ENCODE results near the gene LMO1. TPM values are rescaled to one million over a fixed set of nuclear protein-coding genes. Genes with fewer than 3 reads are reported as not detected.
A peak's percentile ranks its signal among the peaks of the same experiment; 100 is the strongest.

The LMO1 gene
- total RNA-seq, 1 experiment from 2014 or later = not detected

DNA sequence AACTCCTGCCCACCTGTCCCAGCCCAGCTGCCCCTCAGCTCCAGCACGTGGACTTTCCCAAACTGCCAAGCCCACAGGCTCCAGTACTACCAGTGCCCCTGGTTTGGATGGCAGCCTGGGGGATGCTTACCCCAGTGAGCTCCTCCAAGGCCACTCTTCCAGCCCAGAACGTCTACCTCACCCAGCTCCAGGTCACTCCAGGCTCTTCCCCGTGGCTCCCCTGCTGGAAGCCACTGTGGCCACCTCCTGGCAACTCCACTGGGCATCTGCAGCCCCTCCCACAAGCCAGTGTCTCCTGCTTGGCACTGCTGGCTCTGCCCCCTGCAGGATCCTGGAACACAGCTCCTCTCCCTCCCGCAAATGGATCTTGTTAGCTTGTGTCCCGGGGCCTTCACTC is 29.3 kb downstream of the LMO1 start:
- BruUV-seq (replicated peaks) = no TSS peak
- peak in 1 of 2 experiments; percentile 24 for DNase-seq
- no peaks in the 10 kb centered on the region for H3F3A ChIP-seq (ENCODE audit: insufficient read depth, low read depth)
- H3K9me3 ChIP-seq (ENCODE audit: insufficient read depth, low read depth) = no peaks in the 10 kb centered on the region
- ChIA-PET POLR2A (ENCODE audit: unreplicated experiment) (interaction anchor here (0.5 to 0.8 kb wide), 2 partner anchors 332 to 667 kb away, joined by 3 to 4 read pairs; no protein-coding TSS in a partner anchor), CTCF (no interaction called here)
- no peak overlapping the region for H2AFZ ChIP-seq
- no peaks in the 10 kb centered on the region for H3K27me3 ChIP-seq (ENCODE audit: insufficient read depth, low read depth)
- no peaks in the 10 kb centered on the region for H3K36me3 ChIP-seq (ENCODE audit: low read depth)
- H3K9me2 ChIP-seq (ENCODE audit: insufficient read depth) = no peaks in the 10 kb centered on the region
- peak overlapping the region; percentile 76 for H3K4me2 ChIP-seq
- H3K27ac ChIP-seq = no peak overlapping the region
- no peaks in the 10 kb centered on the region for H4K20me1 ChIP-seq (ENCODE audit: insufficient read depth)
- no peak overlapping the region for H3K4me3 ChIP-seq
- peaks cover 15% of the 10 kb centered on the region for H3K4me1 ChIP-seq (replicated peaks; ENCODE audit: insufficient read depth)
- intact Hi-C loops (cut with micrococcal nuclease; ENCODE audit: unreplicated experiment) = no loop called here
- H3K79me2 ChIP-seq (ENCODE audit: low read depth) = no peaks in the 10 kb centered on the region
- no peak for TF ChIP-seq EZH2 (IDR thresholded peaks at IDR 0.05; ENCODE audit: low read depth)
- TF ChIP-seq, protein P1, sequence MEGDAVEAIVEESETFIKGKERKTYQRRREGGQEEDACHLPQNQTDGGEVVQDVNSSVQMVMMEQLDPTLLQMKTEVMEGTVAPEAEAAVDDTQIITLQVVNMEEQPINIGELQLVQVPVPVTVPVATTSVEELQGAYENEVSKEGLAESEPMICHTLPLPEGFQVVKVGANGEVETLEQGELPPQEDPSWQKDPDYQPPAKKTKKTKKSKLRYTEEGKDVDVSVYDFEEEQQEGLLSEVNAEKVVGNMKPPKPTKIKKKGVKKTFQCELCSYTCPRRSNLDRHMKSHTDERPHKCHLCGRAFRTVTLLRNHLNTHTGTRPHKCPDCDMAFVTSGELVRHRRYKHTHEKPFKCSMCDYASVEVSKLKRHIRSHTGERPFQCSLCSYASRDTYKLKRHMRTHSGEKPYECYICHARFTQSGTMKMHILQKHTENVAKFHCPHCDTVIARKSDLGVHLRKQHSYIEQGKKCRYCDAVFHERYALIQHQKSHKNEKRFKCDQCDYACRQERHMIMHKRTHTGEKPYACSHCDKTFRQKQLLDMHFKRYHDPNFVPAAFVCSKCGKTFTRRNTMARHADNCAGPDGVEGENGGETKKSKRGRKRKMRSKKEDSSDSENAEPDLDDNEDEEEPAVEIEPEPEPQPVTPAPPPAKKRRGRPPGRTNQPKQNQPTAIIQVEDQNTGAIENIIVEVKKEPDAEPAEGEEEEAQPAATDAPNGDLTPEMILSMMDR (conservative IDR thresholded peaks at IDR 0.05) = no peak

DNA sequence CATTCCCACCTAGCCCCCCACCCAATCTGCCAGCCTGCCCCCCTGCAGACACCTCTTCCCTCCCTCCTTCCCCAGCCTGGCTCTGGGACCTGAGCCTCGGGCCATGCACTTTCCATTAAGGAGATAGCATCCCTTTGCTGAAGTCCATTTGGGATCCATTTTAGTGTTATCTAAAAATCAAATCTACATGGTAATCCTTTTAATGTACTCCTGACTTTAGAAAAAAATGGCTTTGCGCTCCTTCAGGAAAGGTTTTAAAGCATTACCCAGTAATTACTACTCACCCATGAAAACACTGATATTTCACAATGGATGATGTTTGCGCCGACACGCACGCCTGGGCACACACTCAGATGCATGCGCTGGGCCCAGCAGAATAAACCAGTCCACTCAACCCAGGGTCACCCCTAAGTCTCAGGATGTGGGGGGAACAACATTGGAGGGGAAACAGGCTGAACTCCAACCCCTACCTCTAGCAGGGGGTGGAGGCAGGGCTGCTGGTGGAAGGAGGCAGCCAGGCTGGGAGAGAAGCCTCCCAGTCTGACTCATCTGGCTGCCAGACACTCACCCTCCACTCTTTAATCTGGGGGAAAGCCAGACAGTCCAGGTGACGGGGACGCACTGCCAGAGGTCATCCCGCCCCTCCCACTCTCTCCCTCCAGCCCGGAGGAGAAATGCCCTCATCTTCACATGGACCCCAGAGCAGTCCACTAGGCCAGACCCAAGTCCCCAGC is 29.8 kb downstream of the LMO1 start:
- intact Hi-C loops (cut with micrococcal nuclease; ENCODE audit: unreplicated experiment) = no loop called here
- H3K4me3 ChIP-seq = peak overlapping the region; percentile 37; the same call in 1 of the 2 replicates
- no peak overlapping the region for H3K27ac ChIP-seq
- no peaks in the 10 kb centered on the region for H3K27me3 ChIP-seq (ENCODE audit: insufficient read depth, low read depth)
- H2AFZ ChIP-seq = peak overlapping the region; percentile 76; the same call in 1 of the 2 replicates
- H3K4me1 ChIP-seq (replicated peaks; ENCODE audit: insufficient read depth) = peaks cover 17% of the 10 kb centered on the region
- no peaks in the 10 kb centered on the region for H3F3A ChIP-seq (ENCODE audit: insufficient read depth, low read depth)
- peak; percentile 44 to 55 for DNase-seq
- no peaks in the 10 kb centered on the region for H3K36me3 ChIP-seq (ENCODE audit: low read depth)
- no peaks in the 10 kb centered on the region for H4K20me1 ChIP-seq (ENCODE audit: insufficient read depth)
- no peaks in the 10 kb centered on the region for H3K9me2 ChIP-seq (ENCODE audit: insufficient read depth)
- H3K4me2 ChIP-seq = peak overlapping the region; percentile 76
- TF ChIP-seq, protein P1 (conservative IDR thresholded peaks at IDR 0.05) = no peak
- no peak for TF ChIP-seq EZH2 (IDR thresholded peaks at IDR 0.05; ENCODE audit: low read depth)
- H3K9me3 ChIP-seq (ENCODE audit: insufficient read depth, low read depth) = no peaks in the 10 kb centered on the region
- H3K79me2 ChIP-seq (ENCODE audit: low read depth) = no peaks in the 10 kb centered on the region
- POLR2A ChIA-PET (ENCODE audit: unreplicated experiment) = interaction anchor here (0.8 kb wide), 1 partner anchor 668 kb away, joined by 3 read pairs; no protein-coding TSS in a partner anchor
- CTCF ChIA-PET = no interaction called here
- no TSS peak for BruUV-seq (replicated peaks)

DNA sequence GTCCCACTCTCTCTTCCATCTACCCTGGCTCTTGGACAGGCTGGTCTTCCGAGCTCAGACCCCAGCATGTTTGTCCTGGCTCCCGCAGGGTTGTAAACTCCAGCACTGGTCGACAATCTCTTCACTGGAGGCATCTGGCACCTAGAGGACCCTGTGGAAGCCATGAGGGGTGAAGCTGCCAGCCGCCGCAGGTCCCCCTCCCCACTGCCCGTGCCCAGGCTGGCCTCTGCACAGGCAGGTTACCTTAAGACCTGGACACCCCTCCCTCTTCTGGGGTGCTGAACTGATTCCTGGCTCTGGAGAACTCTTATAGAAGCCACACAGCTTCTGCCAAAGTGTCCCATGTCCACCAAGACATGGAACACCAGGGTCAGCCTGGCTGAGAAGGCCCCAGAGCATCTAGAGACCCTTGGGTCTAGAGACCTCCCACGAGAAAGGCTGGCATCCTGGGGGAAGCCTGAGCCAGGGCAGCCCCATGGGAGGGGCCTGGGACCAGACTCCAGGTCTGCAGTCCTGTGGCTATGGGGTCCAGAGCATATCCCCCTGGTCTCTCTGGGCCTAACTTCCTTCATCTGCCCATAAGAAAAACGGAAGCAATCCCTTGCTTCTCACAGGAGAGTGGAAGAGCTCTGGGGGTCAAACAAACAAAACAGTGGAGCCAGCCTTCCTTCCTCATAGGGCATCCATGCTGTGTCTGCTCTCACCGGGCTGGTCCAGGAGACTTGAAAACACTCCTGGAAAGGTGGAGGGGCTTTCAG is 30.6 kb downstream of the LMO1 start:
- Histone ChIP-seq H2AFZ (no peak overlapping the region), H3K79me2 (ENCODE audit: low read depth) (no peaks in the 10 kb centered on the region), H3K27me3 (ENCODE audit: insufficient read depth, low read depth) (no peaks in the 10 kb centered on the region), H3K27ac (no peak overlapping the region), H3K9me3 (ENCODE audit: insufficient read depth, low read depth) (no peaks in the 10 kb centered on the region), H3F3A (ENCODE audit: insufficient read depth, low read depth) (no peaks in the 10 kb centered on the region), H3K36me3 (ENCODE audit: low read depth) (no peaks in the 10 kb centered on the region), H3K4me1 (replicated peaks; ENCODE audit: insufficient read depth) (peaks cover 18% of the 10 kb centered on the region), H3K4me3 (no peak overlapping the region), H3K9me2 (ENCODE audit: insufficient read depth) (no peaks in the 10 kb centered on the region), H3K4me2 (peak overlapping the region; percentile 76), H4K20me1 (ENCODE audit: insufficient read depth) (no peaks in the 10 kb centered on the region)
- DNase-seq = no peak
- POLR2A ChIA-PET (ENCODE audit: unreplicated experiment) = no interaction called here
- CTCF ChIA-PET = no interaction called here
- intact Hi-C loops (cut with micrococcal nuclease; ENCODE audit: unreplicated experiment) = no loop called here
- no peak for TF ChIP-seq EZH2 (IDR thresholded peaks at IDR 0.05; ENCODE audit: low read depth)
- TF ChIP-seq, protein P1 (conservative IDR thresholded peaks at IDR 0.05) = no peak
- no TSS peak for BruUV-seq (replicated peaks)

Data from PC-9 (cell line).